GM12878 (cell line): ENCODE data around the gene FMOD. TPM values are rescaled to one million over a fixed set of nuclear protein-coding genes. Genes with fewer than 3 reads are reported as not detected.
A peak's percentile ranks its signal among the peaks of the same experiment; 100 is the strongest.

ENCODE experiments used
- BACH1 ChIP-seq: fragments of 450-650 bp; IDR thresholded peaks from 2 replicates; pipeline ENCODE4 v1.6.1; 2017; ENCODE audit warnings: mild to moderate bottlenecking, borderline replicate concordance
- BCL11A ChIP-seq: IDR thresholded peaks from 2 replicates; pipeline ENCODE4 v1.6.1; 2011; ENCODE audit warnings: low read depth, low read length
- CREM ChIP-seq: IDR thresholded peaks from 2 replicates; pipeline ENCODE4 v1.6.1; 2014; ENCODE audit warnings: antibody characterized with exemption, low read depth
- IKZF2 ChIP-seq, 2 experiments: fragments of 450-650 bp; IDR thresholded peaks; 2 replicates each; pipeline ENCODE4 v1.6.1; 2017; ENCODE audit warnings: mild to moderate bottlenecking in 2 of 2, moderate library complexity in 2 of 2
- MEF2A ChIP-seq: IDR thresholded peaks from 2 replicates; pipeline ENCODE4 v1.6.1; 2011; ENCODE audit warnings: low read depth, mild to moderate bottlenecking, low read length, moderate library complexity; ENCODE audit not compliant: insufficient read depth
- NR2F1 ChIP-seq: fragments of 450-650 bp; conservative IDR thresholded peaks from 2 replicates; pipeline ENCODE4 v1.6.1; 2017; ENCODE audit warnings: mild to moderate bottlenecking
- PAX8 ChIP-seq: fragments of 450-650 bp; IDR thresholded peaks from 2 replicates; pipeline ENCODE4 v1.6.1; 2017; ENCODE audit warnings: mild to moderate bottlenecking, moderate library complexity
- POU2F2 ChIP-seq: IDR thresholded peaks from 3 replicates; pipeline ENCODE4 v1.6.1; 2011; ENCODE audit warnings: low read depth, mild to moderate bottlenecking, low read length, borderline replicate concordance
- SPI1 ChIP-seq: IDR thresholded peaks from 2 replicates; pipeline ENCODE4 v1.6.1; 2011; ENCODE audit warnings: low read depth, mild to moderate bottlenecking, low read length, moderate library complexity, borderline replicate concordance; ENCODE audit not compliant: insufficient read depth
- TCF7 ChIP-seq: IDR thresholded peaks from 2 replicates; pipeline ENCODE4 v1.6.1; 2014; ENCODE audit warnings: antibody characterized with exemption, borderline replicate concordance
- ZBED1 ChIP-seq: IDR thresholded peaks from 2 replicates; pipeline ENCODE4 v1.6.1; 2016; ENCODE audit warnings: borderline replicate concordance
- ZNF622 ChIP-seq: fragments of 450-650 bp; IDR thresholded peaks from 2 replicates; pipeline ENCODE4 v1.6.1; 2017; ENCODE audit warnings: mild to moderate bottlenecking, inconsistent platforms
- polyA plus RNA-seq, 11 experiments: library from polyadenylated mRNA; depleted of rRNA in 4 of 11; unstranded in 6 of 11; stranded (reverse) in 5 of 11; fragments of >200 nt; fragmentation: Nextera tagmentation in 4 of 11; fragmentation: Illumina TruSeq in 1 of 11; extraction: Ambion mirVana in 4 of 11; extraction: Trizol in 1 of 11; gene quantifications; 1 replicate in 1 of 11; 2 replicates in 10 of 11; pipeline versions ENCODE4 v1.2.1 to v1.2.3, GENCODE V29; 2011 to 2016; ENCODE audit warnings: inconsistent platforms in 2 of 11, missing spikeins in 2 of 11, low read depth in 1 of 11
- total RNA-seq, 4 experiments: library from RNA; depleted of rRNA in 3 of 4; stranded (reverse); fragments of >200 nt in 3 of 4; fragmentation: Illumina TruSeq in 1 of 4; extraction: Trizol in 1 of 4; gene quantifications; 2 replicates each; pipeline versions ENCODE4 v1.2.1 to v1.2.3, GENCODE V29; 2013 to 2021
- TF ChIP-seq, protein P1 (sequence below): IDR thresholded peaks from 2 replicates; pipeline ENCODE4 v1.6.1; 2012; ENCODE audit warnings: improper control_type of control experiment, low read depth, low read length; ENCODE audit not compliant: insufficient replicate concordance
- TF ChIP-seq, protein P2 (sequence below): fragments of 450-650 bp; conservative IDR thresholded peaks from 2 replicates; pipeline ENCODE4 v1.6.1; 2017; ENCODE audit warnings: mild to moderate bottlenecking, moderate library complexity
- TF ChIP-seq, protein P3 (sequence below): fragments of 450-650 bp; IDR thresholded peaks from 2 replicates; pipeline ENCODE4 v1.6.1; 2017; ENCODE audit warnings: borderline replicate concordance
- TF ChIP-seq, protein P4 (sequence below): IDR thresholded peaks from 2 replicates; pipeline ENCODE4 v1.6.1; 2012; ENCODE audit warnings: low read depth, low read length, improper control_type of control experiment
- TF ChIP-seq, protein P5 (sequence below): IDR thresholded peaks from 2 replicates; pipeline ENCODE4 v1.6.1; 2012; ENCODE audit warnings: mild to moderate bottlenecking, low read depth, low read length

Gene FMOD
- total and polyA plus RNA-seq, 10 of the 15 experiments (the other 5 are each of a cell fraction or from before 2014, with no cell fraction given), result 0.03 to 0.26 (median 0.11) TPM; not detected in 7

DNA sequence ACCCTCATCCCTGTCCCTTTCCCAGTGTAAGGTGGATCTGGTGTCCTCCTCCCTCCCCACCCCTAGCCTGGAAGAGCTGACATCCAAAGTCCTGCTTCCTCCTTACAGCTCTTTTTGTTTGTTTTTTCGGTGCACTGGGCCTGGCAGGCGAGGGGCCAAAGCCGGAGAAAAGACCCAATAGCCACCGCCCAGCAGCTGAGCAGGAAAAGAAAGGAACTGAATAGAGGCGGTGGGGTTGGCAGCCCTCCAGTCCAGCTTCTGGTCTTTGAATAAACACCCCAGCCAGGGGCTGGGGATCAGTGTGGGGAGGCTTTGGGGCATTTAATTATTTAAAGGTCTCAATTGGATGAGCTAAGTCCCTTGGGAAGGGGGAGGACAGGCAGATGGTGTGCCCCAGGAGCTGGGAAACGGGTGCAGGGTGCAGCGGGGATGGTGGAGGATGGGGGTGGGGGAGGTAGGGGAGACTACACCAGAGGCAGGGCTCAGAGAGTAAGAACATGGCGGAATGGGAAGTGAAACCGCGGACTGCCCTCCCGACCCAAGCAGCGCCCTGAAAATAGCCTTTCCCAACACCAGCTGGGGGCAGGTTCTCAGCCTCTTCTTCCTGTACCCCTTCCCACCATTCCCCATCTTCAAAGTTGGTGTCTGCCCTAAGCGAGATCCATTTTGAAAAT is 25.4 kb downstream of the FMOD start (continued):
- TF ChIP-seq, protein P1, sequence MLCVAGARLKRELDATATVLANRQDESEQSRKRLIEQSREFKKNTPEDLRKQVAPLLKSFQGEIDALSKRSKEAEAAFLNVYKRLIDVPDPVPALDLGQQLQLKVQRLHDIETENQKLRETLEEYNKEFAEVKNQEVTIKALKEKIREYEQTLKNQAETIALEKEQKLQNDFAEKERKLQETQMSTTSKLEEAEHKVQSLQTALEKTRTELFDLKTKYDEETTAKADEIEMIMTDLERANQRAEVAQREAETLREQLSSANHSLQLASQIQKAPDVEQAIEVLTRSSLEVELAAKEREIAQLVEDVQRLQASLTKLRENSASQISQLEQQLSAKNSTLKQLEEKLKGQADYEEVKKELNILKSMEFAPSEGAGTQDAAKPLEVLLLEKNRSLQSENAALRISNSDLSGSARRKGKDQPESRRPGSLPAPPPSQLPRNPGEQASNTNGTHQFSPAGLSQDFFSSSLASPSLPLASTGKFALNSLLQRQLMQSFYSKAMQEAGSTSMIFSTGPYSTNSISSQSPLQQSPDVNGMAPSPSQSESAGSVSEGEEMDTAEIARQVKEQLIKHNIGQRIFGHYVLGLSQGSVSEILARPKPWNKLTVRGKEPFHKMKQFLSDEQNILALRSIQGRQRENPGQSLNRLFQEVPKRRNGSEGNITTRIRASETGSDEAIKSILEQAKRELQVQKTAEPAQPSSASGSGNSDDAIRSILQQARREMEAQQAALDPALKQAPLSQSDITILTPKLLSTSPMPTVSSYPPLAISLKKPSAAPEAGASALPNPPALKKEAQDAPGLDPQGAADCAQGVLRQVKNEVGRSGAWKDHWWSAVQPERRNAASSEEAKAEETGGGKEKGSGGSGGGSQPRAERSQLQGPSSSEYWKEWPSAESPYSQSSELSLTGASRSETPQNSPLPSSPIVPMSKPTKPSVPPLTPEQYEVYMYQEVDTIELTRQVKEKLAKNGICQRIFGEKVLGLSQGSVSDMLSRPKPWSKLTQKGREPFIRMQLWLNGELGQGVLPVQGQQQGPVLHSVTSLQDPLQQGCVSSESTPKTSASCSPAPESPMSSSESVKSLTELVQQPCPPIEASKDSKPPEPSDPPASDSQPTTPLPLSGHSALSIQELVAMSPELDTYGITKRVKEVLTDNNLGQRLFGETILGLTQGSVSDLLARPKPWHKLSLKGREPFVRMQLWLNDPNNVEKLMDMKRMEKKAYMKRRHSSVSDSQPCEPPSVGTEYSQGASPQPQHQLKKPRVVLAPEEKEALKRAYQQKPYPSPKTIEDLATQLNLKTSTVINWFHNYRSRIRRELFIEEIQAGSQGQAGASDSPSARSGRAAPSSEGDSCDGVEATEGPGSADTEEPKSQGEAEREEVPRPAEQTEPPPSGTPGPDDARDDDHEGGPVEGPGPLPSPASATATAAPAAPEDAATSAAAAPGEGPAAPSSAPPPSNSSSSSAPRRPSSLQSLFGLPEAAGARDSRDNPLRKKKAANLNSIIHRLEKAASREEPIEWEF, result peak; percentile 77
- TF ChIP-seq, protein P2, sequence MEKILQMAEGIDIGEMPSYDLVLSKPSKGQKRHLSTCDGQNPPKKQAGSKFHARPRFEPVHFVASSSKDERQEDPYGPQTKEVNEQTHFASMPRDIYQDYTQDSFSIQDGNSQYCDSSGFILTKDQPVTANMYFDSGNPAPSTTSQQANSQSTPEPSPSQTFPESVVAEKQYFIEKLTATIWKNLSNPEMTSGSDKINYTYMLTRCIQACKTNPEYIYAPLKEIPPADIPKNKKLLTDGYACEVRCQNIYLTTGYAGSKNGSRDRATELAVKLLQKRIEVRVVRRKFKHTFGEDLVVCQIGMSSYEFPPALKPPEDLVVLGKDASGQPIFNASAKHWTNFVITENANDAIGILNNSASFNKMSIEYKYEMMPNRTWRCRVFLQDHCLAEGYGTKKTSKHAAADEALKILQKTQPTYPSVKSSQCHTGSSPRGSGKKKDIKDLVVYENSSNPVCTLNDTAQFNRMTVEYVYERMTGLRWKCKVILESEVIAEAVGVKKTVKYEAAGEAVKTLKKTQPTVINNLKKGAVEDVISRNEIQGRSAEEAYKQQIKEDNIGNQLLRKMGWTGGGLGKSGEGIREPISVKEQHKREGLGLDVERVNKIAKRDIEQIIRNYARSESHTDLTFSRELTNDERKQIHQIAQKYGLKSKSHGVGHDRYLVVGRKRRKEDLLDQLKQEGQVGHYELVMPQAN, result peak; percentile 44; the same call in 1 of the 2 replicates
- TF ChIP-seq POU2F2 (peak; percentile 33; the same call in 1 of the 3 replicates), BACH1 (peak; percentile 53), BCL11A (peak; percentile 63; the same call in 1 of the 2 replicates), MEF2A (peak; percentile 85), ZNF622 (no peak), PAX8 (no peak), IKZF2 (IDR thresholded peaks at IDR 0.05) (peak; percentile 90 to 92), CREM (no peak; the same call in 1 of the 2 replicates), ZBED1 (no peak), SPI1 (peak; percentile 97), NR2F1 (peak; percentile 91), TCF7 (no peak)
- TF ChIP-seq, protein P3, sequence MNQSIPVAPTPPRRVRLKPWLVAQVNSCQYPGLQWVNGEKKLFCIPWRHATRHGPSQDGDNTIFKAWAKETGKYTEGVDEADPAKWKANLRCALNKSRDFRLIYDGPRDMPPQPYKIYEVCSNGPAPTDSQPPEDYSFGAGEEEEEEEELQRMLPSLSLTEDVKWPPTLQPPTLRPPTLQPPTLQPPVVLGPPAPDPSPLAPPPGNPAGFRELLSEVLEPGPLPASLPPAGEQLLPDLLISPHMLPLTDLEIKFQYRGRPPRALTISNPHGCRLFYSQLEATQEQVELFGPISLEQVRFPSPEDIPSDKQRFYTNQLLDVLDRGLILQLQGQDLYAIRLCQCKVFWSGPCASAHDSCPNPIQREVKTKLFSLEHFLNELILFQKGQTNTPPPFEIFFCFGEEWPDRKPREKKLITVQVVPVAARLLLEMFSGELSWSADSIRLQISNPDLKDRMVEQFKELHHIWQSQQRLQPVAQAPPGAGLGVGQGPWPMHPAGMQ, result no peak
- TF ChIP-seq, protein P4, sequence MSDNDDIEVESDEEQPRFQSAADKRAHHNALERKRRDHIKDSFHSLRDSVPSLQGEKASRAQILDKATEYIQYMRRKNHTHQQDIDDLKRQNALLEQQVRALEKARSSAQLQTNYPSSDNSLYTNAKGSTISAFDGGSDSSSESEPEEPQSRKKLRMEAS, result 0 out of 2 replicates have a peak, but pooled peaks have one; percentile 6
- TF ChIP-seq, protein P5, sequence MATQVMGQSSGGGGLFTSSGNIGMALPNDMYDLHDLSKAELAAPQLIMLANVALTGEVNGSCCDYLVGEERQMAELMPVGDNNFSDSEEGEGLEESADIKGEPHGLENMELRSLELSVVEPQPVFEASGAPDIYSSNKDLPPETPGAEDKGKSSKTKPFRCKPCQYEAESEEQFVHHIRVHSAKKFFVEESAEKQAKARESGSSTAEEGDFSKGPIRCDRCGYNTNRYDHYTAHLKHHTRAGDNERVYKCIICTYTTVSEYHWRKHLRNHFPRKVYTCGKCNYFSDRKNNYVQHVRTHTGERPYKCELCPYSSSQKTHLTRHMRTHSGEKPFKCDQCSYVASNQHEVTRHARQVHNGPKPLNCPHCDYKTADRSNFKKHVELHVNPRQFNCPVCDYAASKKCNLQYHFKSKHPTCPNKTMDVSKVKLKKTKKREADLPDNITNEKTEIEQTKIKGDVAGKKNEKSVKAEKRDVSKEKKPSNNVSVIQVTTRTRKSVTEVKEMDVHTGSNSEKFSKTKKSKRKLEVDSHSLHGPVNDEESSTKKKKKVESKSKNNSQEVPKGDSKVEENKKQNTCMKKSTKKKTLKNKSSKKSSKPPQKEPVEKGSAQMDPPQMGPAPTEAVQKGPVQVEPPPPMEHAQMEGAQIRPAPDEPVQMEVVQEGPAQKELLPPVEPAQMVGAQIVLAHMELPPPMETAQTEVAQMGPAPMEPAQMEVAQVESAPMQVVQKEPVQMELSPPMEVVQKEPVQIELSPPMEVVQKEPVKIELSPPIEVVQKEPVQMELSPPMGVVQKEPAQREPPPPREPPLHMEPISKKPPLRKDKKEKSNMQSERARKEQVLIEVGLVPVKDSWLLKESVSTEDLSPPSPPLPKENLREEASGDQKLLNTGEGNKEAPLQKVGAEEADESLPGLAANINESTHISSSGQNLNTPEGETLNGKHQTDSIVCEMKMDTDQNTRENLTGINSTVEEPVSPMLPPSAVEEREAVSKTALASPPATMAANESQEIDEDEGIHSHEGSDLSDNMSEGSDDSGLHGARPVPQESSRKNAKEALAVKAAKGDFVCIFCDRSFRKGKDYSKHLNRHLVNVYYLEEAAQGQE, result no peak
